Hindlimb muscle (tissue), 1 donor: ENCODE data around the gene ARGLU1. TPM values are rescaled to one million over a fixed set of nuclear protein-coding genes. Genes with fewer than 3 reads are reported as not detected.

Source experiments
- DNase-seq: peaks from one replicate; pipeline ENCODE4 v3.0.0-alpha.2; 2013
- polyA plus RNA-seq: library from polyadenylated mRNA; unstranded; fragments of 120-200 nt; gene quantifications from one replicate; pipeline ENCODE4 v1.2.1, GENCODE V29; 2013; ENCODE audit not compliant: insufficient read length

Gene ARGLU1
- polyA plus RNA-seq, 1 donor: 142 TPM

DNA sequence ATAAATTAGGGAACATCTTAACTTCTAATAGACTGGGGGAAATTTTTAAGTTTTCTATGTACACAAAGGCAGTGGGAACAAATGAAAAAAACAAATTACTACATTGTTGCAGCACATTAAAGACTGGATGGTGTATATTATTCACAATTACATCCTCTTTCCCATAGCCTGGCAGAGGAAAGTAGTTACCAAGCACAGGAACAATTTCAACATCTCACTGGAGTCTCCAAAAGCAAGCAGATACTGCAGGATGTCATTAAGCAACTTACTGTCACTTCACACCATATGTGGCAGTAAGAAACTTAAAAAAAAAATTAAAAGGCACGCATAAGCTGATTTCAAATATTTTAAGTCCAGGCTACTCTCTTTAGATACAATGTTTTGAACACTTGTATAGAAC lies 26.1 kb downstream of the ARGLU1 start:
- no peak for DNase-seq

DNA sequence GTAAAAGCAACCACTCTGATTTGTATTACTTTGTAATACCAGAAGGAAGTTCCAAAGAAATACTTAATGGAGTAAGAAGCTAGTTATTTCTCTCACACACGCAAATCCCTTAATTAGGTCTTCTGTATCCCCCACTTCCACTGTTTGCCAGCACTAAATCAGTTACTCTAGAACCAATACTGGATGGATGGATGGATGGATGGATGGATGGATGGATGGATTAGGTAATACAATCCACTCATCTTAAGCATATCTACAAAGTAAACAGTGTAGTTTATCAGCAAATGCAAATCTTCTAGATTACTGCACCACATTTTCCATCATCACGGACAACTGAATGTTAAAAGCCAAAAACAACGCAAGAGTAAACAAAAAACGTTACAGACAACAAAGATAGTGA lies 27.3 kb downstream of the ARGLU1 start:
- no peak for DNase-seq

DNA sequence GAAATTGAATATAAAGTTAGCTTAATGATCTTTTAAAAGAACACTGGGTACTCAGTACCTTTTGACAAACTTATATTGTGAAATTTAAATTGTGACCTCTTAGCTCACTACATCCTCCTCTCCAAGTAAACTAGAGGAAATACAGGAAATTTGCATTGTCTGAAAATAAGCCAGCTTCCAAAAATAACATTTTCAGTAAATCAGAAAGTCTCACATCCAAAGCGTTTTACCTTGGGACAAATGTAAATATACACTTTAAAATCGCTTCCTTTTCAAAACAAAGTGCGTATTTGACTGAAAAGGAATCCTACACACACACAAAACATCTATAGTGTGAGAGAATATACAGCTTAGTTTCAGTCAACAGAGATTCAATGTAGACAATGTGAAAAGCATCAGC lies 30.4 kb downstream of the ARGLU1 start:
- no peak for DNase-seq

DNA sequence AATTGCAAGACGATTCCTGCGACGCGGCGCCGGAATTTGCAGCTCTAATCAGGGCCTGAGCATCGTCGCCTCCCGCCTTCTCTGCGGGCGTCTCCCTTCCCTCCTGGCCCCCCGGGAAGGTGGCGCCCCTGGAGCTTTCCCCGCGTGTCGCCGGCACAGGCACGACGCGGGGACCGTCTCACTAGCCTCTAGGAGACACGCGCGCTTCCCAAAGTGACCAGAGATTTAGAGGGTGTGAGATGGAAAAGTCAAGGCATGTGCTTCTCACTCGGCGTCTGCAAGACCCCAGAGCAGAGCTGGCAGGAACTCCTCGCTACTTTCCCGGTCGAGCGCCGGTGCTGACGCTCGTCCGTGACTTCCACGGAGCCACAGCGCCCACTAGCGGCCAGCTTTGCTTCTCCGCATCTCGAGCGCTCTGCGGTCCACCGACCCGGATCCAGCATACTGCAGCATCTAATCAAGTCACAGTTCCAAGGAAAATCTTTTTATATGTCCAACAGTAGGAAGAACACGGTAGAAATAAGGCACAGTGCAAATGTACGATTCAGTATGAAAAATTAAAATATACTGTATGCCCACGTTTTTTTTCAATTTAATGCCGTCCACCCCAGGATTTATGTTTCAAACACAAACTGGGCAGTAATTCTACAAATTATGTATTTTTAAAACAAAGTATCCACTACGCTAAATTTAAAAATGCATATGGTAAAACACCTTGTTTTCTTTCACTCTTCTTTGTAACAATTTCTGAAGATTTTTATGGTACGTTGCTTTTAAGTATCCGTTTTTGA lies 31.5 kb downstream of the ARGLU1 start:
- DNase-seq: peak; percentile 93

DNA sequence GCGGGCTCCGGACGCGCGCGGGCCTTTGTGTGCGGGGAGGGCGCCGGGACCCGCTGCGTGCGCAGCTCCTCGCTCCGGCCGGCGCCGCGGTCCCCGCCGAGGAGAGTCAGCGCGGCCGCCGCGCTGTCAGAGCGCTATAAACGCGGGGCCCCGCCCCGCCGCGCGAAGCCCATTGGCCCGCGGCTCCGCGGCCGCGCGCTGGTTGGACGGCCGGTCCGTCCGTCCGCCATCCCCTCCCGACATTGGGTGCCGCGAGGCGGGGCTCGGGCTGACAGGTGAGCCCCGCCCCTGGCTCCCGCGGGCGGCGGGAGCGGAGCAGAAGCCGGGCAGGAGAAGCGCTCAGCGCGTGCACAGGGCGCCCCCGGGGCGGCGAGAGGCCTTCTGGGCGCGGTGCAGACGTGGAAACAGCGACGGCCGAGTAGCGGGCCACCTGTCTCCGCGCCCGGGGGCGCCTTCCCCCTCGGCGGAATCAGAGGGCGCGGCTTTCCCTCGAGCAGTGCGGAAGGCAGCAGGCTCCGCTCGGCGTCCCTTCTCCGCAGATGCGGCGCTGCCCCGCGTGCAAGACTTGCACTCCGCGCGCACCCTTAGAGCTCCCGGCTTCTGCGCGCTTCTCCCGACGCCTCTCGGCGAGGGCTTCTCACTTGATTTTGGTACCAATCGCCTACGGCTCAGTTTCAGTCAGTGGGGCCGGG lies 32.2 kb downstream of the ARGLU1 start, which contains the start of gene EFNB2:
EFNB2 (minus strand) TSS at position 111 of the 692 bp plus-strand sequence. CDS start 698 bp downstream, outside the sequence.
- DNase-seq: peak; percentile 95

DNA sequence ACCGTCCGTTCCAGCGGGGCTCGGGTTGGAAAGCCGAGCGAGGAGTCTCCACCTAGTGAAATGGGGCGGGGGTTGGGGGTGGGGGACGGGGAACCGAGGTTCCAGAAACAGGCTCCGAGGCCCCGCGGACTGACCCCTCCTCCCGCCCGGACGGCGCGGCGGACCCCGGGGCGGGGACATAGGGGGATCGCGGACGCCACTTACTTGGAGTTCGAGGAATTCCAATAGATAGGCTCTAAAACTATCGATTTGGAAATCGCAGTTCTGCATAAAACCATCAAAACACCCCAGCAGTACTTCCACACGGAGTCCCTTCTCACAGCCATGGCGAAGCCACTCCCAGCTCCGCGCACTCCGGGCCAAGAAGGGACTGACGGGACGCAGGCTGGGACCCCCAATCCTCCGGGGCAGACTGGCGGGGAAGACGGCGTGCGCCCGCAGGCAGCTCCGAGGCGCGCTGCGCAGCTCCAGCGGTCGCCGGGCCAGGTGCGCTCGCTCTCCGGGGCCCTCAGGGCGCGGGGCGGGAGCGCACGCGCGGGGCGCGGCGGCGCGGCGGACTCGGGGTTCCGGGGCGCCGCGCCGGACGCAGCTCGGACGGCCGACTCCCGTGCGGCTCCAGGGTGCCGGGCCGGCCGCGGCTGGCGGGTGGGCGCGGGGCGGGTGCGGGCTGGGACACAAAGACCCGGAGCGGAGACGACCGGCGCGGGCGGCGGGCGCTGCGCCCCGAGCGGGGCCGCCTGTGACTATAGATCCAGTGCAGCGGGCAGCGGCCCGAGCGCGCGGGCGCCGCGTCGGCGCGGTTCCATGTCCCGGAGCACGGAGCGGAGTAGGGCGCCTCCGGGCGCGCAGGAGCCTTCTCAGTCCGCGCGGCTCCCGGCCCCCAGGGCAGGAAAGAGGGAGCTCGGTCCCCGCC lies 33.0 kb downstream of the ARGLU1 start:
- peak; percentile 26 for DNase-seq

DNA sequence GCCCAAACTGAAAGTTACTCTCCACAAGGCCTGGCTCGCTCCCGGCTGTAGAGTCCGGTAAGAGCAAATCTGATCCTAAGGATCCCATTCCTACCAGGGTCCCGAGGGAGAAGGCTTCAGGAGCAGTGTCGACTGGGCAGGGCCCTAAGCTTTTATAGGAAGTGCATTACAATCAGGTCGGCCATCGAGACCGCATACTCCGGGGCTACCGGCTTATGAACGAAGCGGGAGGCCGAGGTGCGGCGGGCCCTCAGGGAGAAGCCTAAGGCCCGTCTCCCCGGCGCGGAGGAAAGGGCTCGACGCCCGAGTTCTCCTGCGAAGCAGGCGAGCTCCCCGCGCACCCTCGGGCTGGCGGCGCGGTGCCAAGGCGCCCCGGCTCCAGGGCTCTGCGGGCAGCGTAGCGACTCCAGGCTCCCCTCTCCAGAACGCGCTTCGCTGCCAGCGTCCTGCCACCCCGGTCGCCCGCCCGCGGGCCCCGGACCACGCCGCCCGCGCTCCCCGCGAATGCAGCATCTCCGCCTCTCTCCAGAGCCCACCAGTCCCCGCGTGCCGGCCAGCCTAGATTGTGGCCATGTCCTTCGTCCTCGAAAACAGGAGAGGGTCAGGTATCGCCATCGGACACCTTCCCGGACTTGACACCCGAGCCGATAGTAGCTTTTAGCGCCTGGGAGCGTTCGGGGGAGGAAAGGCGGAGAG lies 33.8 kb downstream of the ARGLU1 start:
- DNase-seq: peak; percentile 51

DNA sequence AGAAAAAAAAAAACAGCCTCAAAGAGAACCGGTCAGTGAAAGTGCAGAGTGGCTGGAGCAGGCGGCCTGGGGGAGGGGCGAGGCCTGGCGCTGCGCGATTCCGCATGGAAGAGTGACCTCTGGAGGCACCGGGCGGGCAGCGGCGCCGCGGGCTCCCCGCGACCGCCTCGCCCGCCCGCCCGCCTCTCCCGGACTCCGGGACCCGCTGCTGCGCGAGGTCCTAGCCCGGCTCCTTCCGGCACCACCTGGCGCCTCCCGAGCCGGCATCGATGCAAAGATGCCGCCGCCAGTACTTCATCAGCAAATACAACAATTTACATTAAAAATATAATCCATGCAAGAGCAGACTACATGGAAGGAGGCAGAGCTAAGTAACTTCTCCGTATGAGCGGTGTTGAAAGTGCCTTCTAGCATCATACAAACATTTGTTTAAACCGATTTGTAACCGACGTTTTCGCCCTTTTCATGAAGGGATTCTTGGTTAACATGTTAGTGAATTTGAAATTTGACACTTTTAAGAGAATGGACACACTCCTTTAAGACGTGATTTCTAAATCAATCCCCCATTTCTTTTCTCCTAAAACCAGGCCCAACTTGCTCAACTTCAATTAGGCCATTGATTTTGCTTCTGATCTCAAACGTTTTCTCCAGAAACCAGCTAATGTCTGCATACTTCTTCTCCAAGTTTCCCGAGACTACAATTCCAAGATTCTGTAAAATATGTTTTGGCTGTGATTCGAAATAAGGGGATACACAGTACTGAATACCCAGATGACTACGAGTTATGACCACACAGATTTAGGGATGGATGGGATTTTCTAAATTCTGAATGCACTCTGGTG lies 34.6 kb downstream of the ARGLU1 start:
- peak; percentile 87 for DNase-seq

DNA sequence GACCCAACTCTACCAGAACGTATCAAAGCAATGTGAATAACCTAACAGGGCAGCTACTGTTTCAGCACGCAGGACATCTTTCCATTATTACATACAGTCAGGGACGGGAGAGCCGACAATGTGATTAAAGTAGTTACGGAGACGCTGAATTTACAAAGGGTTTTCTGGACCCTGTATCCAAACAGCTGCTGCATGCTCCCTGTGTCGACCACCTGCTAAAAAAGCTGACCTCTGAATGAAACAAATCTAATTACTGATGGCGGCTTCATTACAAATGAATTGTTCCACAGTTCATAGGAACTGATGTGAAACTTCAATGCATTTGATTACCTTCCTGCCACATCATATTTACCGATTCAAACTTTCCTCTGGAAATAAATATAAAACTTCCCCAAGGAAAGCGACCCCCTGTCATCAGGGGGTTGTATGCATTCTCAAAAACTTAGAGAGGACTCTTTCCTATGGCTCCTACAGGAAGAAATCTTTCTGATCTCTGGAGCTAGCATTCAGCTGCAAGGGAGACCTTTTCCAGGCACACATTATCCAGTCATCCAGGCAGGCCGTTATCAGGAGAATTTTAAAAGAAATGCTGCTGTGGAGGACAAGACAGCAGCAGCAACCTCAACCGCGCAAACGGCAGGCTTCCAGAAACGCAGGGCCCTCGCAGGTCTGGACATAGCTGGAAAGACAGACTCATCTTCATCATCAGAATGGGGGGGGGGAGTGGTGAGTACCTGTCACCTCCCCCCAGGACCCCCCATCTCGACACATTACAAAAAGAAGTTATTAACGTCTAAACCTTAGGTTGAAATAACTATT lies 35.6 kb downstream of the ARGLU1 start:
- DNase-seq: peak; percentile 19

DNA sequence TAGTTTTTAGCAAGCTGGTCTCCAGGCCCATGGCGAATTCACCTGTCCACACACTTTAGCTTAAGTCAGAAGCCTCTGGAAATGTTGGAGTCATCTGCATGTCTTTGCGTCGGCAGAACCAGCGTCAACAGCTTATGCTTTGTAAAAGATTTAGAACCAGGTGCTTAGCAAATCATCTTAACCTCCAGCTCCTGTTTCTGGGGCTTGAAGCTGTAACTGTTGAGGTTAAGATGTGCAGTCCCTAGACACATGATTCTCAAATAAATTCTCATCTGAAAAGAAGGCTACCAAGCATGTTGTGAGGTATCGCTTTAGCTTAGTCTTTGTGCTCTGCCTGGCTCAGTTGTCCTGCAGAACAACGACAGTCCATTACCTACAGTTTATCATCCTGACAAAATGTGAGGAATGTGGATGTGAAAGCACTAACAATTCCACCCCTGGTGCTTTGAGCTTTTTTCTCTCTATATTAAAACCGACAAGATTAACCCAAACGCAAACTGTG lies 36.9 kb downstream of the ARGLU1 start:
- no peak for DNase-seq

DNA sequence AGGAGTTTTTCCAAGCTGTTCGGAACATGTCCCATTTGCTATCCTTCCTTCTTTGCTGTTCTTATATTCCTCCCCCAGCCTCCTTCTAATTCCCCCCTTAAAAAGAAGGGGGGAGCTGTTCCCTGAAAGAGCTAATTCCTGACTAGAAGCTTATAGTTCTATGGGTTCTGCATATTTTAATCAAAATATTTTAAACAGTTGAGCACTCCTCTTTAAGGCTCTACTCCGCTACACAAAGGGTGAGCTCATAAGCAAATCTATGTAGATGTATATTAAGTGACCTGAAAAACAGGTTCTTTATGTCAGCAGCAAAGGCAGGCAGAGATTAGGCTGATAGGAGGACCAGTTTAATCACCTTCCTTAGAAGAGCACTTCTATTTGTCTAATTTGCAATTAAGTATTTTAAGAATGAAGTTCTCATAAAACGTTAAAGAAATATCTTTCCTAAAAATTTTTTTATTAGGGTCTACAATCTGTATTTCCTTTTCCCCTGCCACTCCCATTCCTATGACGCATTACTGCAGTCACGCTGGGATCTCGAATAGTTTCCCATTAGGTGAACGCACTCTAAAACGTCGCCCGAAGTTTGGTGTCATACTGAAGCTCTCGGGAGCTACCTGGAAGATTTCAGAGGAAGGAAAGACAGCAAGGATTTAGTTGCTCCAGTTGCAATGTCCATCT lies 37.6 kb downstream of the ARGLU1 start:
- DNase-seq: no peak

DNA sequence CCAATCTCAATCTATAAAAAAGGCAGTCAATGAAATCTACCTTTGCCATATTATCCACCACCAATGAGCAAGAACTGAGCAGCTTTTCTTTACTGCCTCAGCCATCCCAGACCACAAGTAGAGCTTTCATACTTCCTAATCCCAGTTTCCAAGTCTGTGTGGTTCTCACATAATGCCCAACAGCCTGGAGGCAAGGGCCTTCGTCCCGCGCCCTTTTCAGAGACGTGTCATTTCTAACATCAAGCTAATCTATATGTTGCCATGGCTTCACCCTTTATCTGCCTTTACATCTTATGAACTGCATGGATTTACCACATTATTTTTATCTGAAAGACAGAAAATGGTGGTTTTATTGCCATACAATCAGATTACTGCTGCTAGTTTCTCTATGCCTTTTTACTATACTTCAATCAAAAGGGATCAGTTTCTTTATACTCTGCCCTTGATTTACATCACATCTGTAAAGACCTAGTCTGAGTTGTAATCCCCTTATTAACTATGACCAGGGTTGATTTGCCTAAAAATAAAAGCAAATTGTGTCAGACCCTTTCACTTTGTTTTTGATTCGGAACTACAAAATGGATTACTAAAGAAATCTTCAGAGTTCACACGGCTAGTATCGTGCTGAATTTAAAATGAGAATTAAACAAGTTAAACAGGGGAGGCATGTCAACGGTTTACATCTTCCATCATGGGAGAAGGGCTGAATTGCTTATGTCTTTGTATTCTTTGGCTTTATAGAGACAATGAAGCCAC lies 38.3 kb downstream of the ARGLU1 start:
- no peak for DNase-seq

DNA sequence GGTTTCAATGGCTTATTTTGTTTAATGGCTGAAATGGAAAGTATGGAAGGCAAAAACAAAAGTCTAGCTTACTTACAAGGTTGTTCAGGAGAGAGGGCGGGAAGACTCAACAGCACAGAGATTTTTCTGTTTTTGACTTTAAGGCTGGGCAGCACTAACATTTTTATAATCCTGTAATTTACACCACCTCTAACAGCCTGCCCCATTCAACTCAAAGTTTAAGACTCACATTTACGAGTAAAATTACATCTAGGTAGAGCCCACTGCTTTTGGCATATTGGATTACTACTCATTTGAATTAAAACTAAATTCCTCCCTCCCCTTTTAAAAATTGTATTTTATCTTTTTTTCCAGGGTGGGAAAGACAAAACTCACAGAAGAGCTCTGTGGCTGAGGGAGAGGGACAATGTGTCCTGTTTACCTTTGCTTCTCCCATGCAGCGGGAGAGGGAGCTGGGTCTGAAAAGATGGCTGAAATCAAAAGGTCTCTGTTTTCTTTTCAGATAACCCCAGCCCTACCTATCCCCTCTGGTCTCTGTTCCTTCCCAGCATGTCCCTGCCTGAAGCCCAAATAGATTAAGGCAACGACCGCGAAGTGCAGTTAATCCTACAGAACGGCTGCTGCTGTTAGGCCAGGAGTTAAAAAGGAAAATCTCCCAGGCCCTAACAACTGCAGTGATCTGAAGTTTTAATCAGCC lies 39.1 kb downstream of the ARGLU1 start:
- no peak for DNase-seq

DNA sequence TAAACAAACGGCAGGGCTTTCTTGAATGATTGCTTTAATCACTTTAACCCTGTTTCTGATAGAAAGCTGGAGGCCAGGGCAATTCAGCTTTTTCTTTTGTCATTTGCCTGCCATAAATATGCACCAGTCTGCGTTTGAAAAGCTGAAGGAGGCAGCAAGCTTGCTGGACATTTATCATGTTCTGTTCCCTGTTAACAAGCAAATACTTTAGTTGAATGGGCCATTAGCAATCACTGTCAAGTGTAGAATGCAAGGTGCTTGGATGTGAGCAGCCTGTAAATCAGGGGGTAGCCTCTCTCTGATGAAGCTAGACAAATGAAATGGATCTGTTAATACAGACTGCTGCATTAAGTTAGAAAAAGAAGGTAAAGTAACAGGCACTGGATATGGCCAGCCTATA lies 40.1 kb downstream of the ARGLU1 start:
- DNase-seq: no peak

DNA sequence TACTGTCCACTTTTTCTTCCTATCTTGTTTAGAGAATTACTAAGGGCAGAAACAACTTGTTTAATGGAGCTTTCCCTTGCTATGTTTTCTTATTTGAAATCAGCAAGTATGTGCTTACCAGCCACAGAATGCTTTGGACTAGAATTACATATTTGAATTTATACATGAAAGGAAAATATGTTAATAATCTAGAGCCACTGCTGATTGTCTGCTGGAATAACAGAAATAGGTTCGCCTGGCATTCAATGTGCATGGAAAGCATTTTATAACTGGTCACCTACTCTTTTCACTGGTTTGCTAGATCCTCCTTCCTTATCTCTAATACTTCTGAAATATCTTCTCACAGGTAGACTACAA lies 40.5 kb downstream of the ARGLU1 start:
- DNase-seq: no peak

DNA sequence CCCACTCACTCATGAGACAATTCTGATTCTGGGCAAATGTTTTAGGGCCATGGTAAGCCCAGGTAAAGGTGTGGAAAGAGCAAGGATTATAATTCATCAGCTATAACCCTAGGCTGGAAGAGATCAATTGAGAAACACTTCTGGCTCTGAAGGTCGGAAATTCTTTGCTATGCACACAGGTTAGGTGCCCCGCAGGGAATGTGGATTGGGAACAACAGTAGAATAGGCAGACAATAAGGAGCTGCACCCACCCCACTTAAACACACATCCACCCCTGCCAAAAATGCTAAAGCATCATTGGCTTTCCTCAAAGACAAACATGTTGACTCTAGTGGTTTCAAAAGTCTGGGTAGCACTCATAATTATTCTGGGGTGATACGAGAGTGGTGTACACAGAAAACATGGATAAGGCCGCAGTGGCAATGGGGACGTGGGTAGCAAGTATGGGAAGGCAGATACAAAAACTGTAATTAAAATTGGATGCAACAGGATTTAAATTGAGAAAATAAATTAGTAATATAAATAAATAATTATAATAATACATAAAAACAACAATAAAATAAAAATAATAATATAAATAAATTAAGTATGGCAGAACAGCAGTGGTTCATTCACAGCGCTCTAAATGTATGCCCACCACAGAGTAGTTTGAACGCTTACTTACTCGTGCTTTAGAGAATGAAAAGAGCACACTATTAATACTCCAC lies 41.0 kb downstream of the ARGLU1 start:
- no peak for DNase-seq

DNA sequence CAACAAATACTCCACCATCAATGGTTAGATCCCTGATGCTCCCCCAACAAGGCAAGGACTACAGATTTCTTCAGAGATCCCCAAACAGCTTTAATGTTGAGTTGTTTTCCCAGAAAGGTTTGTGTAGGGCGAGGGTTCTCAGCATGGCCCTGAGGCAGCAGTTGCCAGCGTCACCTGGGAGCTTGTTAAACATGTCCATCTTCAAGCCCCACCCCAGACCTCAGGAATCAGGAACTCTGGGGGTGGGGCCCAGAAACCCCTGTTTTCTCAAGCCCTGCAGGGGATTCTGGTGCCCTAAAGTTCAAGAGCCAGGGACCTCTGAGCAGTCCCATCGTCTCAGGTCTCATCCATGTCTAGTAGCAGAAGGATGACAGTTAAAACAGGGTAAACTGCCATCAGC lies 42.1 kb downstream of the ARGLU1 start:
- DNase-seq: no peak

DNA sequence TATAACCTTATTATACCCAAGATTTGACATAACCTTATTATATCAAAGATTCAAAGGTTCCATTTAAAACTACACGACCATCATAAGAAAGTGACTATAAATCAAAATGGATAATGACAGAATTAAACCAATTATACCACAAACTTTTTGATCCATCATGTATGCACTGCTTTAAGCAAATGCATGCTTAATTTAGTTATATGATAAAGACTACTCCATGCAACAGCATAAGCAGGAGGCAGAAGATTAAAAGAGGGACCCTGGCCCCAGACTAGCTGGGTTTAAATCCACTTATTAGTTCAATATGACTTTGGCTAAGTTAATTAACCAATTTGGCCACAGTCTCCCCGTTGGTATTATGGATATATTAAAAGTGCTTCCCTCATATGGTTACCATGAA lies 43.8 kb downstream of the ARGLU1 start:
- DNase-seq: no peak
